GM10266 (cell line): Measurements from ENCODE around the gene PPIP5K2.
A peak's percentile ranks its signal among the peaks of the same experiment; 100 is the strongest.
"Not testable (repeated sequence)": the region's sequence is repeated elsewhere in the genome, so short reads cannot be mapped to it uniquely, and the experiment has no call there.

Source experiments
- DNase-seq: peaks from one replicate; pipeline ENCODE4 v3.0.0; 2012; ENCODE audit errors: extremely low spot score
- CTCF ChIP-seq: IDR thresholded peaks from 2 replicates; pipeline ENCODE4 v1.5.1; 2012; ENCODE audit warnings: mild to moderate bottlenecking, low read depth; ENCODE audit not compliant: control insufficient read depth, insufficient read depth; ENCODE audit errors: missing control alignments

The PPIP5K2 gene

GRCh38 chr5:103135461-103135860 is 15.4 kb downstream of the PPIP5K2 start:
- TF ChIP-seq CTCF = no peak
- DNase-seq = no peak

- no peak for DNase-seq
- TF ChIP-seq CTCF = no peak
Observed at GRCh38 chr5:103138202-103138690, 18.1 kb downstream of the PPIP5K2 start.

GRCh38 chr5:103139264-103139865 is 19.3 kb downstream of the PPIP5K2 start:
- peak; percentile 81 for DNase-seq
- TF ChIP-seq CTCF = peak; percentile 91

- not testable (repeated sequence) for DNase-seq
Observed at GRCh38 chr5:103142132-103142531, 22.0 kb downstream of the PPIP5K2 start.

GRCh38 chr5:103145196-103145595 is 25.1 kb downstream of the PPIP5K2 start:
- TF ChIP-seq CTCF = no peak
- no peak for DNase-seq

GRCh38 chr5:103148213-103148612 is 28.1 kb downstream of the PPIP5K2 start:
- DNase-seq = no peak
- TF ChIP-seq CTCF = no peak

GRCh38 chr5:103151156-103151555 is 31.1 kb downstream of the PPIP5K2 start:
- no peak for DNase-seq
- no peak for TF ChIP-seq CTCF

- no peak for TF ChIP-seq CTCF
- DNase-seq = no peak
Observed at GRCh38 chr5:103166706-103167105, 46.6 kb downstream of the PPIP5K2 start.
